ENCODE results near the gene CHAT.

- TF ChIP-seq POLR2A (IDR thresholded peaks at IDR 0.05): no peak
- TF ChIP-seq CTCF (IDR thresholded peaks at IDR 0.05): no peak
Measured at GRCh38 chr10:49571388-49571787, 42.4 kb upstream of the CHAT start.

Data from right lobe of liver (tissue), 4 donors.